Measurements from ENCODE around the gene SERPINB8. TPM values are rescaled to one million over a fixed set of nuclear protein-coding genes. Genes with fewer than 3 reads are reported as not detected.
A peak's percentile ranks its signal among the peaks of the same experiment; 100 is the strongest.

Gene SERPINB8
- total and polyA plus RNA-seq, 10 donors = 4.6 to 23.4 (median 14.5) TPM

DNA sequence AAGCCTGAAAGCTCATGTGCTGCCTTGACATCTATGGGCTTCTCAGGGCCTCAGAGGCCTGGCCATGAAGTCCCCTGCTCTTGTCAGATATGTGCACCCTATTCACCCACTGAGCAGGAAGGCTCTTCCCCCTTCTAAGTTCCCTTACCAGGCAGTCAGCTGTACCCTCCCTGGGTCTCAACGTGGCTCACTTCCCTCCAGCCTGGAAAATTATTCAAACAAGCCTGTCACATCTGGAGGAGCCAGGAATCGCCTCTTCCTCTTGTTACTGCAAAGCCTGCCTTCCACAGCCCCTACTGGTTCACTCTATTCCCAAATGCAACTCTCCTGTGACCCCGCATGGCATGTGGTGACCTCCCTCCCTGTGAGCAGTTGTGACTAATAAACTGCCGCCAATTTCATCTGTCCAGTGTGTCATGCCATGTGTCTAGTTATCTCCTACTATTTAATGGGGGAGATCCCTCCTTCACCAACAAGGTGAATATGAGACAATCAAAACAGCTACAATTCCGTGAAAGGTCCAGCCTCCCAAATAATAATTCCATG, 8.4 kb upstream of the SERPINB8 start:
- intact Hi-C loops (cut with DNase I; ENCODE audit: low total_unique reads) = no loop called here
- WGBS, 5 donors = 64 to 77% (median 68%) methylated on average over 5 of the region's 5 CpGs

DNA sequence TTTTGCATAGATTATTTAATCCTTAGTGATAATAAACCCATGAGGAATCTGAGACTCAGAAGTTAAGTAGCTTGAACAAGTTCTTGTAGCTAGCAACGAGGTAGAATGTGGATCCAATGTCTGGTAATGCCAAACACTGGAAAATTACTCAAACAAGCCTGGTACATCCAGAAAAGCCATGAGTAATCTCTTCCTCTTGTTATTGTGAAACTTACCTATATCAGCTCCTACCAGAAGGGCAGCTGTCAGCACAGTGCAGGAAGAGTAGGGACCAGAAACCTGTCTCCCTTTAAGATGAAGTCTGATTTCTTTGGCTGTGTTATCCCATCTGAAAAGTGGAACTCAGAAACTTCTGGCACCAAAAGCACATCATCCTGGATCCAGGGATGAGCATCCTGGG, 7.7 kb upstream of the SERPINB8 start:
- H3K4me1 ChIP-seq = peaks cover 0 to 6% (median 0%) of the 10 kb centered on the region in 6 donors
- DNase-seq = no peak
- no peak overlapping the region for H3K4me3 ChIP-seq
- no peak overlapping the region for H3K27ac ChIP-seq
- H3K9me3 ChIP-seq = no peaks in the 10 kb centered on the region
- no peaks in the 10 kb centered on the region for H3K36me3 ChIP-seq
- intact Hi-C loops (cut with DNase I; ENCODE audit: low total_unique reads) = no loop called here
- WGBS, 5 donors = 18 to 51% (median 28%) methylated on average over 1 of the region's 1 CpG
- no peak for TF ChIP-seq POLR2AphosphoS5 (IDR thresholded peaks at IDR 0.05)
- TF ChIP-seq, protein P1, sequence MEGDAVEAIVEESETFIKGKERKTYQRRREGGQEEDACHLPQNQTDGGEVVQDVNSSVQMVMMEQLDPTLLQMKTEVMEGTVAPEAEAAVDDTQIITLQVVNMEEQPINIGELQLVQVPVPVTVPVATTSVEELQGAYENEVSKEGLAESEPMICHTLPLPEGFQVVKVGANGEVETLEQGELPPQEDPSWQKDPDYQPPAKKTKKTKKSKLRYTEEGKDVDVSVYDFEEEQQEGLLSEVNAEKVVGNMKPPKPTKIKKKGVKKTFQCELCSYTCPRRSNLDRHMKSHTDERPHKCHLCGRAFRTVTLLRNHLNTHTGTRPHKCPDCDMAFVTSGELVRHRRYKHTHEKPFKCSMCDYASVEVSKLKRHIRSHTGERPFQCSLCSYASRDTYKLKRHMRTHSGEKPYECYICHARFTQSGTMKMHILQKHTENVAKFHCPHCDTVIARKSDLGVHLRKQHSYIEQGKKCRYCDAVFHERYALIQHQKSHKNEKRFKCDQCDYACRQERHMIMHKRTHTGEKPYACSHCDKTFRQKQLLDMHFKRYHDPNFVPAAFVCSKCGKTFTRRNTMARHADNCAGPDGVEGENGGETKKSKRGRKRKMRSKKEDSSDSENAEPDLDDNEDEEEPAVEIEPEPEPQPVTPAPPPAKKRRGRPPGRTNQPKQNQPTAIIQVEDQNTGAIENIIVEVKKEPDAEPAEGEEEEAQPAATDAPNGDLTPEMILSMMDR (IDR thresholded peaks at IDR 0.05 in 8 of 11, conservative IDR thresholded peaks at IDR 0.05 in 3 of 11) = no peak
- no peak for TF ChIP-seq POLR2A (IDR thresholded peaks at IDR 0.05)
- H3K27me3 ChIP-seq (replicated peaks in 1 of 7) = no peaks in the 10 kb centered on the region

More for the DNA sequence above, 8.4 kb upstream of the SERPINB8 start:
- Histone ChIP-seq H3K27ac (no peak overlapping the region), H3K4me3 (no peak overlapping the region), H3K27me3 (replicated peaks in 1 of 7) (no peaks in the 10 kb centered on the region), H3K36me3 (no peaks in the 10 kb centered on the region), H3K4me1 (peaks cover 0 to 6% (median 0%) of the 10 kb centered on the region in 6 donors), H3K9me3 (no peaks in the 10 kb centered on the region)
- TF ChIP-seq, protein P1 (IDR thresholded peaks at IDR 0.05 in 8 of 11, conservative IDR thresholded peaks at IDR 0.05 in 3 of 11) = no peak
- TF ChIP-seq POLR2AphosphoS5 (IDR thresholded peaks at IDR 0.05) (no peak), POLR2A (IDR thresholded peaks at IDR 0.05) (no peak)
- DNase-seq = no peak

DNA sequence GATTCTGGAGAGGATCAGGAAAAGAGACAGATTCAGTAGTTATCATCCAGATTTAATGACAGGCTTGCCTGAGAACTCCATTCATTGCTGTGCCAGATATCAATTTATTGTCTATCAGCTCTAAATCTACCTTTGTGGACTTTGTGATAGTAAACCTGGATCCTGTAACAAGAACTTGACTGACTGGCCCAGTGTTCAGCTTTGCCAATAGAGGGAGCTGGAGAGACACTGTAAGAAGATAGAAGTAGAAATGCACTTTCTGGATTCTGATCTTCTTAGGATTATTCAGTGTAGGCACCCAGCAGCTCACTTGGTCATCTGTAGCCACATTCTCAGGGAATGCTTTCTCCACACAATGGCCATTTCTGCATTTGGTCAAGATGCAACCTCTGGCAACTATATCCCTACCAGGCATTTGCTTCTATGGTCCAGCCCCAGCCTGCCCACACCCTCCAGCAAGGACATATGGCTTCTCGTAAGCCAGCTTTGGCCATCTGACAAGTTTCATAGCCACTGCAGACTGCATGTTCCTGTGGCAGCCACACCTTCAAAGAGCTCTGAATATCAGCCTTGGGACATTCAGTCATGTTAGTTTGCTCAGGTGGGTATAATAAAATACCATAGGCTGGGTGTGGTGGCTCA, 6.1 kb upstream of the SERPINB8 start:
- H3K27me3 ChIP-seq (replicated peaks in 1 of 7) = no peaks in the 10 kb centered on the region
- H3K9me3 ChIP-seq = no peaks in the 10 kb centered on the region
- no peak overlapping the region for H3K4me3 ChIP-seq
- 40 to 90% (median 76%) methylated on average over 1 of the region's 1 CpG for WGBS, 5 donors
- H3K4me1 ChIP-seq = peaks cover 0 to 10% (median 0%) of the 10 kb centered on the region in 6 donors
- no peak for TF ChIP-seq POLR2AphosphoS5 (IDR thresholded peaks at IDR 0.05)
- TF ChIP-seq, protein P1 (IDR thresholded peaks at IDR 0.05 in 8 of 11, conservative IDR thresholded peaks at IDR 0.05 in 3 of 11) = peak; percentile 25 to 80 (median 71)
- H3K36me3 ChIP-seq = no peaks in the 10 kb centered on the region
- intact Hi-C loops (cut with DNase I; ENCODE audit: low total_unique reads) = no loop called here
- no peak overlapping the region for H3K27ac ChIP-seq
- no peak for DNase-seq

DNA sequence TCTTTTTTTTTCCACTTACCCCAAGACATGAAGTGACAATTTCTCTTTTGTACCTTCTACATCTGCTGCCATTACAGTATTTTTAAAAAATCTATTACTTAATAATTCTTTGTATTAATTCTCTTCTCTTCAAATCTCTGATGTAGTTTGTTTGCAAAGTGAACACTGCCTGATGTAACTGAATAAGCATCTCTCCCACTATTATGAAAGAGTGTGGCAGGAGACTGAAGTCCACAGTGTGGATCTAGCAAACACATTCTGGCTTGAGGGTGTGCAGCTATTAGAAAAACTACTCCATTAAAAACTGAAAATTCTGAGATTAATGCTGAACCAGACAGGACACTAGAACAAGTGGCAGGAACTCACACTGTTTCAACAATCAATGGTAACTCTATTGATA, 5.0 kb upstream of the SERPINB8 start:
- Histone ChIP-seq H3K4me1 (peaks cover 3 to 21% (median 7%) of the 10 kb centered on the region in 6 donors), H3K36me3 (no peaks in the 10 kb centered on the region), H3K4me3 (no peak overlapping the region), H3K27me3 (replicated peaks in 1 of 7) (no peaks in the 10 kb centered on the region), H3K9me3 (no peaks in the 10 kb centered on the region), H3K27ac (no peak overlapping the region)
- intact Hi-C loops (cut with DNase I; ENCODE audit: low total_unique reads) = no loop called here
- DNase-seq = no peak
- TF ChIP-seq, protein P1 (IDR thresholded peaks at IDR 0.05 in 8 of 11, conservative IDR thresholded peaks at IDR 0.05 in 3 of 11) = no peak
- TF ChIP-seq POLR2A (IDR thresholded peaks at IDR 0.05) = no peak

All from spleen (tissue), 11 donors.